B cell (primary cell): ENCODE data around the gene UCN3.

Experiments
- EZH2 ChIP-seq: IDR thresholded peaks from 2 replicates; pipeline ENCODE4 v1.6.1; 2012; ENCODE audit warnings: borderline replicate concordance, low read depth, mild to moderate bottlenecking, moderate library complexity, low read length; ENCODE audit not compliant: insufficient read depth, poor library complexity, severe bottlenecking
- TF ChIP-seq, protein P1 (sequence below): fragments of 200-600 bp; IDR thresholded peaks from one replicate; pipeline ENCODE4 v1.8.0; 2022; ENCODE audit warnings: antibody characterized with exemption, mild to moderate bottlenecking

DNA sequence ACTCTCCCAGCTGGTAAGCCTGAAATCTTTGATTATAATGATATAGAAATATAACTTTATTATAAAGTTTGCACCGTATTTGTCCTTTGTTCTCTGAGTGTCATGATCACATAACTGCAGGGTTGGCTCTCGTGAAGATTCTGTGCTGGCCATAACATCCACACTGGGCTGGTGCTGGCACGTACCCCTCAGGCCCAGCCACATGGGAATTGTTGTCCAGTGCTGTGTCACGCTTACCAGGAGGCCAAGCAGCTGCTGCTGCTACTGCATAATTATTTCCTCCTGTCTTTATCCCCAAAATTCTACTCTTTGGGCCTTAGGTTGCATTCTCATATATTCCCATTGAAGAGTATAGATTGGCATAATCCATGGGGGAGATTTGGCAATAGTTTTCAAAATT, 20.8 kb upstream of the UCN3 start:
- TF ChIP-seq, protein P1, sequence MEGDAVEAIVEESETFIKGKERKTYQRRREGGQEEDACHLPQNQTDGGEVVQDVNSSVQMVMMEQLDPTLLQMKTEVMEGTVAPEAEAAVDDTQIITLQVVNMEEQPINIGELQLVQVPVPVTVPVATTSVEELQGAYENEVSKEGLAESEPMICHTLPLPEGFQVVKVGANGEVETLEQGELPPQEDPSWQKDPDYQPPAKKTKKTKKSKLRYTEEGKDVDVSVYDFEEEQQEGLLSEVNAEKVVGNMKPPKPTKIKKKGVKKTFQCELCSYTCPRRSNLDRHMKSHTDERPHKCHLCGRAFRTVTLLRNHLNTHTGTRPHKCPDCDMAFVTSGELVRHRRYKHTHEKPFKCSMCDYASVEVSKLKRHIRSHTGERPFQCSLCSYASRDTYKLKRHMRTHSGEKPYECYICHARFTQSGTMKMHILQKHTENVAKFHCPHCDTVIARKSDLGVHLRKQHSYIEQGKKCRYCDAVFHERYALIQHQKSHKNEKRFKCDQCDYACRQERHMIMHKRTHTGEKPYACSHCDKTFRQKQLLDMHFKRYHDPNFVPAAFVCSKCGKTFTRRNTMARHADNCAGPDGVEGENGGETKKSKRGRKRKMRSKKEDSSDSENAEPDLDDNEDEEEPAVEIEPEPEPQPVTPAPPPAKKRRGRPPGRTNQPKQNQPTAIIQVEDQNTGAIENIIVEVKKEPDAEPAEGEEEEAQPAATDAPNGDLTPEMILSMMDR: no peak
- TF ChIP-seq EZH2: no peak
